Activated T-cell treated with anti-CD3 and anti-CD28 coated beads, Interleukin-2, amount 50 U/mL, for 24 hours (primary cell): ENCODE results near the gene ATAD3A.

Experiments used
- DNase-seq: peaks from one replicate; pipeline ENCODE4 v3.0.0-alpha.2; 2020
- H3K27ac Mint-ChIP-seq: 2 replicates; pipeline ENCODE4 v1.8.0; 2020; ENCODE audit warnings: mild to moderate bottlenecking, mixed read lengths
- H3K27me3 Mint-ChIP-seq: 2 replicates; pipeline ENCODE4 v1.8.0; 2020; ENCODE audit warnings: mixed read lengths
- H3K36me3 Mint-ChIP-seq: 2 replicates; pipeline ENCODE4 v1.8.0; 2020; ENCODE audit warnings: low read depth, mixed read lengths
- H3K4me1 Mint-ChIP-seq: 2 replicates; pipeline ENCODE4 v1.8.0; 2020; ENCODE audit warnings: low read depth, mixed read lengths
- H3K4me3 Mint-ChIP-seq: 2 replicates; pipeline ENCODE4 v1.8.0; 2020; ENCODE audit warnings: mild to moderate bottlenecking, moderate library complexity, mixed read lengths
- H3K9me3 Mint-ChIP-seq: 2 replicates; pipeline ENCODE4 v1.8.0; 2020; ENCODE audit warnings: mixed read lengths

The ATAD3A gene

GRCh38 chr1:1559066-1559465, 47.1 kb downstream of the ATAD3A start:
- DNase-seq: no peak
- Mint-ChIP-seq H3K27me3 (no peaks in the 10 kb centered on the region), H3K4me1 (peaks cover 9% of the 10 kb centered on the region), H3K27ac (peak overlapping the region; percentile 64), H3K36me3 (peaks cover 78% of the 10 kb centered on the region), H3K9me3 (no peaks in the 10 kb centered on the region), H3K4me3 (no peak overlapping the region)

- H3K4me3 Mint-ChIP-seq: no peak overlapping the region
- DNase-seq: no peak
- H3K27me3 Mint-ChIP-seq: no peaks in the 10 kb centered on the region
- H3K27ac Mint-ChIP-seq: peak overlapping the region; percentile 6
- no peaks in the 10 kb centered on the region for H3K9me3 Mint-ChIP-seq
- peaks cover 5% of the 10 kb centered on the region for H3K4me1 Mint-ChIP-seq
- peaks cover 82% of the 10 kb centered on the region for H3K36me3 Mint-ChIP-seq
These were observed 48.2 kb downstream of the ATAD3A start for GRCh38 chr1:1560178-1560577.

GRCh38 chr1:1561801-1562470, 50.0 kb downstream of the ATAD3A start:
- peaks cover 86% of the 10 kb centered on the region for H3K36me3 Mint-ChIP-seq
- no peak for DNase-seq
- H3K27me3 Mint-ChIP-seq: no peaks in the 10 kb centered on the region
- peak overlapping the region; percentile 44 for H3K27ac Mint-ChIP-seq
- H3K4me1 Mint-ChIP-seq: peaks cover 12% of the 10 kb centered on the region
- no peak overlapping the region for H3K4me3 Mint-ChIP-seq
- H3K9me3 Mint-ChIP-seq: no peaks in the 10 kb centered on the region

GRCh38 chr1:1562556-1563195, 50.7 kb downstream of the ATAD3A start:
- H3K27ac Mint-ChIP-seq: peak overlapping the region; percentile 44
- H3K36me3 Mint-ChIP-seq: peaks cover 90% of the 10 kb centered on the region
- peaks cover 19% of the 10 kb centered on the region for H3K4me1 Mint-ChIP-seq
- no peaks in the 10 kb centered on the region for H3K27me3 Mint-ChIP-seq
- no peaks in the 10 kb centered on the region for H3K9me3 Mint-ChIP-seq
- DNase-seq: no peak
- no peak overlapping the region for H3K4me3 Mint-ChIP-seq

GRCh38 chr1:1563688-1564087, 51.7 kb downstream of the ATAD3A start:
- no peaks in the 10 kb centered on the region for H3K9me3 Mint-ChIP-seq

GRCh38 chr1:1564268-1564667, 52.3 kb downstream of the ATAD3A start:
- Mint-ChIP-seq H3K36me3 (peaks cover 91% of the 10 kb centered on the region), H3K4me1 (peaks cover 25% of the 10 kb centered on the region), H3K27ac (peak overlapping the region; percentile 72), H3K27me3 (no peaks in the 10 kb centered on the region), H3K9me3 (no peaks in the 10 kb centered on the region), H3K4me3 (no peak overlapping the region)
- DNase-seq: no peak

More at GRCh38 chr1:1563688-1564087, 51.7 kb downstream of the ATAD3A start:
- Mint-ChIP-seq H3K4me3 (no peak overlapping the region), H3K27me3 (no peaks in the 10 kb centered on the region), H3K36me3 (peaks cover 92% of the 10 kb centered on the region), H3K27ac (no peak overlapping the region), H3K4me1 (peaks cover 23% of the 10 kb centered on the region)
- no peak for DNase-seq

GRCh38 chr1:1565340-1565739, 53.4 kb downstream of the ATAD3A start:
- H3K4me1 Mint-ChIP-seq: peaks cover 35% of the 10 kb centered on the region
- peak overlapping the region; percentile 77 for H3K27ac Mint-ChIP-seq
- no peak for DNase-seq
- H3K9me3 Mint-ChIP-seq: no peaks in the 10 kb centered on the region
- H3K4me3 Mint-ChIP-seq: no peak overlapping the region
- no peaks in the 10 kb centered on the region for H3K27me3 Mint-ChIP-seq
- H3K36me3 Mint-ChIP-seq: peaks cover 93% of the 10 kb centered on the region

- Mint-ChIP-seq H3K4me1 (peaks cover 47% of the 10 kb centered on the region), H3K36me3 (peaks cover 88% of the 10 kb centered on the region), H3K9me3 (no peaks in the 10 kb centered on the region), H3K27ac (peak overlapping the region; percentile 80), H3K4me3 (no peak overlapping the region), H3K27me3 (no peaks in the 10 kb centered on the region)
- no peak for DNase-seq
These were observed 55.4 kb downstream of the ATAD3A start for GRCh38 chr1:1567152-1567875.

- Mint-ChIP-seq H3K36me3 (peaks cover 87% of the 10 kb centered on the region), H3K9me3 (no peaks in the 10 kb centered on the region), H3K27me3 (no peaks in the 10 kb centered on the region), H3K27ac (peak overlapping the region; percentile 80), H3K4me1 (peaks cover 51% of the 10 kb centered on the region), H3K4me3 (no peak overlapping the region)
- DNase-seq: no peak
These were observed 55.9 kb downstream of the ATAD3A start for GRCh38 chr1:1567891-1568291.

GRCh38 chr1:1569341-1569740, 57.4 kb downstream of the ATAD3A start:
- no peak for DNase-seq
- Mint-ChIP-seq H3K36me3 (peaks cover 84% of the 10 kb centered on the region), H3K4me3 (no peak overlapping the region), H3K9me3 (no peaks in the 10 kb centered on the region), H3K27ac (peak overlapping the region; percentile 84), H3K27me3 (no peaks in the 10 kb centered on the region), H3K4me1 (peaks cover 54% of the 10 kb centered on the region)

- peaks cover 43% of the 10 kb centered on the region for H3K4me1 Mint-ChIP-seq
- peak overlapping the region; percentile 97 for H3K27ac Mint-ChIP-seq
- peaks cover 48% of the 10 kb centered on the region for H3K36me3 Mint-ChIP-seq
- H3K9me3 Mint-ChIP-seq: no peaks in the 10 kb centered on the region
- peak overlapping the region; percentile 96 for H3K4me3 Mint-ChIP-seq
- no peak for DNase-seq
- no peaks in the 10 kb centered on the region for H3K27me3 Mint-ChIP-seq
These were observed 62.1 kb downstream of the ATAD3A start for GRCh38 chr1:1573843-1574720.

- H3K4me3 Mint-ChIP-seq: peak within 1 kb of the TSS; percentile 97
- peak; percentile 95 for DNase-seq
- H3K9me3 Mint-ChIP-seq: no peaks in the 10 kb centered on the region
- peaks cover 34% of the 10 kb centered on the region for H3K4me1 Mint-ChIP-seq
- H3K36me3 Mint-ChIP-seq: peaks cover 40% of the 10 kb centered on the region
- peak within 1 kb of the TSS; percentile 99 for H3K27ac Mint-ChIP-seq
- no peaks in the 10 kb centered on the region for H3K27me3 Mint-ChIP-seq
These were observed 63.0 kb downstream of the ATAD3A start, which contains the start of gene SSU72 for GRCh38 chr1:1574721-1575537. Gene SSU72, minus strand, starts transcription at chr1:1574863. Its CDS starts 306 bp downstream, at chr1:1574557.

GRCh38 chr1:1577367-1578011, 65.5 kb downstream of the ATAD3A start:
- no peaks in the 10 kb centered on the region for H3K9me3 Mint-ChIP-seq
- H3K36me3 Mint-ChIP-seq: peaks cover 21% of the 10 kb centered on the region
- peaks cover 17% of the 10 kb centered on the region for H3K4me1 Mint-ChIP-seq
- H3K4me3 Mint-ChIP-seq: no peak overlapping the region
- peaks cover 9% of the 10 kb centered on the region for H3K27me3 Mint-ChIP-seq
- no peak for DNase-seq
- H3K27ac Mint-ChIP-seq: no peak overlapping the region
